PC-3 (cell line): Measurements from ENCODE around the gene COQ3. TPM values are rescaled to one million over a fixed set of nuclear protein-coding genes. Genes with fewer than 3 reads are reported as not detected.
A peak's percentile ranks its signal among the peaks of the same experiment; 100 is the strongest.

ENCODE experiments used
- ATAC-seq: fragments of 200-7000 bp; cut with Tn5 transposase; 2 replicates; pipeline ENCODE4 v1.9.1; 2020; ENCODE audit warnings: mild to moderate bottlenecking, moderate library complexity
- BruUV-seq: library from RNA; stranded (reverse); fragments of 400-500 nt; replicated peaks from 2 replicates; lab custom pipeline; 2021; lab: Mats Ljungman, UMichigan
- CTCF ChIA-PET: fragments of 300-600 bp; sonication (Branson Sonifier 250); formaldehyde crosslinking; loops from one replicate; lab custom pipeline; 2022; ENCODE audit warnings: antibody characterized with exemption; lab: Charles Lee
- POLR2A ChIA-PET: fragments of 300-600 bp; sonication (Branson Sonifier 250); formaldehyde crosslinking; loops from one replicate; lab custom pipeline; 2022; ENCODE audit warnings: antibody characterized with exemption; ENCODE audit not compliant: unreplicated experiment; lab: Charles Lee
- DNase-seq: peaks from one replicate; pipeline ENCODE4 v3.0.0-alpha.2; 2015
- H2AFZ ChIP-seq: fragments of 300-600 bp; sonication (generic); 2 replicates; pipeline ENCODE4 v1.6.0; 2016; ENCODE audit warnings: antibody characterized with exemption, low read length
- H3F3A ChIP-seq: fragments of 300-600 bp; sonication (generic); one replicate; pipeline ENCODE4 v1.6.0; 2017; ENCODE audit warnings: antibody characterized with exemption, low read length, control low read depth, mild to moderate bottlenecking; ENCODE audit not compliant: unreplicated experiment
- H3K27ac ChIP-seq: fragments of 300-600 bp; sonication (generic); 2 replicates; pipeline ENCODE4 v1.5.1; 2016; ENCODE audit warnings: mild to moderate bottlenecking, low read length
- H3K27me3 ChIP-seq: fragments of 300-600 bp; sonication (generic); 2 replicates; pipeline ENCODE4 v1.6.1; 2016; ENCODE audit warnings: low read length, mixed read lengths
- H3K36me3 ChIP-seq: fragments of 300-600 bp; sonication (generic); 2 replicates; pipeline ENCODE4 v1.6.1; 2016; ENCODE audit warnings: low read depth, mixed run types, low read length, mixed read lengths
- H3K4me1 ChIP-seq: fragments of 300-600 bp; sonication (generic); 2 replicates; pipeline ENCODE4 v1.5.1; 2016; ENCODE audit warnings: low read length; ENCODE audit not compliant: insufficient read depth
- H3K4me2 ChIP-seq: fragments of 300-600 bp; sonication (generic); 2 replicates; pipeline ENCODE4 v1.6.0; 2016; ENCODE audit warnings: low read length
- H3K4me3 ChIP-seq: fragments of 300-600 bp; sonication (generic); 2 replicates; pipeline ENCODE4 v1.5.1; 2016; ENCODE audit warnings: mild to moderate bottlenecking, low read length, mixed read lengths
- H3K79me2 ChIP-seq: fragments of 300-600 bp; sonication (generic); 2 replicates; pipeline ENCODE4 v1.6.1; 2017; ENCODE audit warnings: low read length, mixed read lengths
- H3K9ac ChIP-seq: fragments of 300-600 bp; sonication (generic); 2 replicates; pipeline ENCODE4 v1.6.0; 2016; ENCODE audit warnings: mild to moderate bottlenecking, low read length
- H3K9me2 ChIP-seq: fragments of 300-600 bp; sonication (generic); replicated peaks from 2 replicates; pipeline ENCODE4 v1.6.1; 2016; ENCODE audit warnings: mixed run types, low read length, mixed read lengths
- H3K9me3 ChIP-seq: fragments of 300-600 bp; sonication (generic); 2 replicates; pipeline ENCODE4 v1.6.1; 2016; ENCODE audit warnings: low read length, mixed read lengths
- H4K20me1 ChIP-seq: fragments of 300-600 bp; sonication (generic); 2 replicates; pipeline ENCODE4 v1.6.1; 2016; ENCODE audit warnings: low read length, mixed read lengths
- EZH2 ChIP-seq: fragments of 300-600 bp; sonication (generic); IDR thresholded peaks from one replicate; pipeline ENCODE4 v1.6.1; 2017; ENCODE audit warnings: antibody characterized with exemption, mild to moderate bottlenecking, low read length; ENCODE audit not compliant: unreplicated experiment
- EZH2phosphoT487 ChIP-seq: fragments of 300-600 bp; sonication (generic); IDR thresholded peaks from 2 replicates; pipeline ENCODE4 v1.6.1; 2018; ENCODE audit warnings: mild to moderate bottlenecking, antibody characterized with exemption, low read length, borderline replicate concordance
- intact Hi-C: fragments of 100-400 bp; cut with micrococcal nuclease; formaldehyde crosslinking; loops from 2 replicates; pipeline ENCODE4 v1.9.0; 2023
- total RNA-seq: library from RNA; depleted of rRNA; stranded (reverse); fragments of >200 nt; gene quantifications from 2 replicates; pipeline ENCODE4 v1.2.3, GENCODE V29; 2014
- TF ChIP-seq, protein P1 (sequence below): fragments of 300-600 bp; sonication (generic); conservative IDR thresholded peaks from 2 replicates; pipeline ENCODE4 v1.5.1; 2017; ENCODE audit warnings: antibody characterized with exemption, low read depth, mild to moderate bottlenecking, low read length

The COQ3 gene
- total RNA-seq, 1 experiment from 2014 or later = 15.6 TPM

- POLR2A ChIA-PET = interaction anchor here (0.5 to 0.6 kb wide), 3 partner anchors 31 to 144 kb away, joined by 3 to 10 read pairs (median 4); partner anchors contain the start of genes CCNC and COQ3
- peaks cover 25% of the 10 kb centered on the region for H3K4me1 ChIP-seq
- peak within 1 kb of the TSS; percentile 83 for H3K27ac ChIP-seq
- peaks cover 8% of the 10 kb centered on the region; the same call in 1 of the 2 replicates for H3K36me3 ChIP-seq
- peak within 1 kb of the TSS; percentile 88 for H2AFZ ChIP-seq
- peaks cover 44% of the 10 kb centered on the region for H4K20me1 ChIP-seq
- TSS peak; percentile 59 for BruUV-seq
- peak; percentile 92 for DNase-seq
- intact Hi-C loops = loop anchor here (2.0 to 5.0 kb wide), 2 partner anchors 32 to 97 kb away; no protein-coding TSS in a partner anchor
- H3K9me2 ChIP-seq = no peaks in the 10 kb centered on the region
- peak within 1 kb of the TSS; percentile 82 for H3K4me3 ChIP-seq
- H3K9ac ChIP-seq = peak within 1 kb of the TSS; percentile 97
- no peaks in the 10 kb centered on the region for H3F3A ChIP-seq
- H3K27me3 ChIP-seq = no peaks in the 10 kb centered on the region
- H3K4me2 ChIP-seq = peak within 1 kb of the TSS; percentile 90
- H3K79me2 ChIP-seq = peaks cover 74% of the 10 kb centered on the region
- CTCF ChIA-PET = interaction anchor here (1.8 kb wide), 1 partner anchor 95 kb away, joined by 5 read pairs; no protein-coding TSS in a partner anchor
- ATAC-seq = peak; percentile 74
- TF ChIP-seq EZH2phosphoT487 = no peak
- TF ChIP-seq EZH2 = no peak
- TF ChIP-seq, protein P1, sequence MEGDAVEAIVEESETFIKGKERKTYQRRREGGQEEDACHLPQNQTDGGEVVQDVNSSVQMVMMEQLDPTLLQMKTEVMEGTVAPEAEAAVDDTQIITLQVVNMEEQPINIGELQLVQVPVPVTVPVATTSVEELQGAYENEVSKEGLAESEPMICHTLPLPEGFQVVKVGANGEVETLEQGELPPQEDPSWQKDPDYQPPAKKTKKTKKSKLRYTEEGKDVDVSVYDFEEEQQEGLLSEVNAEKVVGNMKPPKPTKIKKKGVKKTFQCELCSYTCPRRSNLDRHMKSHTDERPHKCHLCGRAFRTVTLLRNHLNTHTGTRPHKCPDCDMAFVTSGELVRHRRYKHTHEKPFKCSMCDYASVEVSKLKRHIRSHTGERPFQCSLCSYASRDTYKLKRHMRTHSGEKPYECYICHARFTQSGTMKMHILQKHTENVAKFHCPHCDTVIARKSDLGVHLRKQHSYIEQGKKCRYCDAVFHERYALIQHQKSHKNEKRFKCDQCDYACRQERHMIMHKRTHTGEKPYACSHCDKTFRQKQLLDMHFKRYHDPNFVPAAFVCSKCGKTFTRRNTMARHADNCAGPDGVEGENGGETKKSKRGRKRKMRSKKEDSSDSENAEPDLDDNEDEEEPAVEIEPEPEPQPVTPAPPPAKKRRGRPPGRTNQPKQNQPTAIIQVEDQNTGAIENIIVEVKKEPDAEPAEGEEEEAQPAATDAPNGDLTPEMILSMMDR = no peak
- no peaks in the 10 kb centered on the region for H3K9me3 ChIP-seq
These were observed 31.0 kb upstream of the COQ3 start, which contains the start of gene PNISR for GRCh38 chr6:99424761-99425646. Gene PNISR, minus strand, starts transcription at chr6:99425308. Its CDS starts 10,649 bp downstream, at chr6:99414659.

- no peak overlapping the region for H3K27ac ChIP-seq
These were observed 30.0 kb upstream of the COQ3 start for GRCh38 chr6:99424022-99424421.

More at GRCh38 chr6:99424022-99424421, 30.0 kb upstream of the COQ3 start:
- Histone ChIP-seq H3K4me3 (peak overlapping the region; percentile 82), H3F3A (no peaks in the 10 kb centered on the region), H3K36me3 (peaks cover 8% of the 10 kb centered on the region; the same call in 1 of the 2 replicates), H3K9me3 (no peaks in the 10 kb centered on the region), H3K9me2 (no peaks in the 10 kb centered on the region), H3K4me1 (peaks cover 25% of the 10 kb centered on the region), H3K9ac (peak overlapping the region; percentile 97), H3K27me3 (no peaks in the 10 kb centered on the region), H3K4me2 (peak overlapping the region; percentile 90), H4K20me1 (peaks cover 44% of the 10 kb centered on the region), H2AFZ (no peak overlapping the region), H3K79me2 (peaks cover 84% of the 10 kb centered on the region)
- POLR2A ChIA-PET = interaction anchor here (0.6 kb wide), 1 partner anchor 145 kb away, joined by 3 read pairs; the partner anchor contains the start of gene CCNC
- DNase-seq (no peak), ATAC-seq (no peak)
- TF ChIP-seq, protein P1 = no peak
- TF ChIP-seq EZH2phosphoT487 (no peak), EZH2 (no peak)
- BruUV-seq = no TSS peak
- CTCF ChIA-PET = no interaction called here
- intact Hi-C loops = loop anchor here (2.0 kb wide), 1 partner anchor 31 kb away; no protein-coding TSS in a partner anchor
